Measurements from ENCODE around the gene PALM2AKAP2.

DNA sequence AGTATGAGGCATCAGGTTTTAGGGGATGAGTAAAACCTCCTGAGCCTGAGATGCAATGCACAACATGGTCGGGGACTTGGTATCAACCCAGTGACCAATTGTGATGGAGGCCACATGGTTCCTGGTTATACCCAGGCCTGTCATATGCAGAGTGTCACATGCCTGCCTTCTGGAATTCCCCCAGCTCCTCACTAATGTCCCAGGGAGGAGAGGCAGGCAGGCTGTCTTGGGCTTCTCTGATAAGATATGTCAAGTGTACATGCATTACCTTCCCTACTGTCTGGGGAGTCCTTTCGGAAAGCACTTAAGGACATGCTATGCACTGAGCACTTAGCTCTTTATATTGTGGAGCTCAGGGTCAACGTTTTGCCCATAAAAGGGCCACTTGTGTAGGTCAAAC is 14.2 kb upstream of the PALM2AKAP2 start:
- TF ChIP-seq CTCF (conservative IDR thresholded peaks at IDR 0.05; ENCODE audit: low read length) (no peak), EZH2phosphoT487 (IDR thresholded peaks at IDR 0.05; ENCODE audit: borderline replicate concordance, low read depth, low read length) (no peak)

Data from OCI-LY7 (cell line).